Inferior parietal cortex (tissue), 1 donor: ENCODE data around the gene PDCD2L.
"Not testable (repeated sequence)": the region's sequence is repeated elsewhere in the genome, so short reads cannot be mapped to it uniquely, and the experiment has no call there.

Experiments used
- DNase-seq: peaks from one replicate; pipeline ENCODE4 v3.0.0-alpha.2; 2016; ENCODE audit errors: extremely low spot score

PDCD2L gene

DNA sequence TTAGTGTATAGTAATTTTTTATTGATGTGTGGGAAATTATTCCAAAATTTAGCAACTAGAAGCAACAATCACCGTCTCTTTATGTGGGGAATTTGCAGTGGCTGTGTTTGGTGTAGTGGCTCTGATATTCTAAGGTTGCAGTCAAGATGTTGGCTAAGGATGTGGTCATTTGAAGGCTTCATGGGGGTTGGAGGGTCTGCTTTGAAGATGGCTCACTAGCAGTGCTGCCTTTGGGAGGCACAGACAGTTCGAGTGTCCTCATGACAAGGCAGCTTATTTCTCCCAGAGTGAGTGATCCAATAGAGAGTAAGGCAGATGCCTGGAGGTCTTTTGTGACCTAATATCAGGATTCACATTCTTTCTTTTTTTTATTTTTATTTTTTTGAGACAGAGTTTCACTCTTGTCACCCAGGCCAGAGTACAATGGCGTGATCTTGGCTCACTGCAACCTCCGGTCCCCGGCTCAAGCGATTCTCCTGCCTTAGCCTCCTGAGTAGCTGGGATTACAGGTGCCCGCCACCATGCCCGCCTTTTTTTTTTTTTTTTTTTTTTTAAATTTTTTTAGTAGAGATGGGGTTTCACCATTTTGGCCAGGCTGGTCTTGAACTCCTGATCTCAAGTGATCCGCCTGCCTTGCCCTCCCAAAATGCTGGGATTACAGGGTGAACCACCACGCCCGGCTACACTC, 30.5 kb upstream of the PDCD2L start:
- DNase-seq: no peak

DNA sequence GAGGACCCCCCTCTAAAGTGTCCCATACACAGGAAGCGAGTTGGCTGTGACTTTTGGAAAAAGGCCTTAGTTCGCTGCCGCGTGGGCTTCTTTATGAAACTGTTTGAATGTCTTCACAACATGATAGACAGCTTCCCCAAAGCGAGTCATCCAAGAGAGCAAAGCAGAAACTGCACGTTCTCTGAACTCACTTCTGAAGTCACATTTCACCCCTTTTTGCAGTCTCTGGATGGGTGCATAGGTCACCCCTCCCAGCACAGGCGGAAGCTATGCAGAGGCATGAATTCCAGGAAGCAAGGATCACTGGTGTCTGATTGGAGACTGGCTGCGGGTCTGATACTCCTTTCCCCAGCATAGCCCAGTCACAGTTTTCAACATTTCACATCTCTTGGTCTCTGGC, 28.6 kb upstream of the PDCD2L start:
- DNase-seq: no peak

DNA sequence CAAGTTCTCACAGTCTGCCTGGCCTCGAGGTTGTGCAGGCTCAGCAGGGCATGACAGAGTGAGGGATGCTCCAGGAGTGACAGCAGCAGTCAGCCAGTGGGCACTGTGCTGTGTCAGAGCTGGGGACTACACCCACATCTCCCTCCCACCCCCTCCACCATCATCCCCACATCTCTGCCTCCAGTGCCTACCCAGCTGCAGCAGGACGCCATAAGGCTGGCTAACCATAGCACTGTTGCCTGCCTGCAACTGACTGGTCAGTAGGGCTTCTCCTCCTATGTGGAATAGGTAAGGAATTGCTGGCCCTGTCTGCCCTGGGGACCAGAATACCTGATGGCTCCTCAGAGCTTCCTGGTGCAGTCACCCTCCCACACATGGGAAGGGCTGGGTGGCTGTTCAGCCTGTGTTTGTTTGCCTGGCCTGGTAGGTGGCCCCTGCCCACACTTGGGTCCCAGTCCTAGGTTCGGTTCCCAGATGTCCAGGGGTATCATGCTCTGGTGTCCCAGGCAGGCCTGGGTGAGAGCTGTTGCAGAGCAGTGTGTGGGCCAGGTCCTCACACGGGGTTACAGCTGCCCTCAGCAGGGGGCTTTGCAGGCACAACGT, 23.5 kb upstream of the PDCD2L start:
- no peak for DNase-seq

DNA sequence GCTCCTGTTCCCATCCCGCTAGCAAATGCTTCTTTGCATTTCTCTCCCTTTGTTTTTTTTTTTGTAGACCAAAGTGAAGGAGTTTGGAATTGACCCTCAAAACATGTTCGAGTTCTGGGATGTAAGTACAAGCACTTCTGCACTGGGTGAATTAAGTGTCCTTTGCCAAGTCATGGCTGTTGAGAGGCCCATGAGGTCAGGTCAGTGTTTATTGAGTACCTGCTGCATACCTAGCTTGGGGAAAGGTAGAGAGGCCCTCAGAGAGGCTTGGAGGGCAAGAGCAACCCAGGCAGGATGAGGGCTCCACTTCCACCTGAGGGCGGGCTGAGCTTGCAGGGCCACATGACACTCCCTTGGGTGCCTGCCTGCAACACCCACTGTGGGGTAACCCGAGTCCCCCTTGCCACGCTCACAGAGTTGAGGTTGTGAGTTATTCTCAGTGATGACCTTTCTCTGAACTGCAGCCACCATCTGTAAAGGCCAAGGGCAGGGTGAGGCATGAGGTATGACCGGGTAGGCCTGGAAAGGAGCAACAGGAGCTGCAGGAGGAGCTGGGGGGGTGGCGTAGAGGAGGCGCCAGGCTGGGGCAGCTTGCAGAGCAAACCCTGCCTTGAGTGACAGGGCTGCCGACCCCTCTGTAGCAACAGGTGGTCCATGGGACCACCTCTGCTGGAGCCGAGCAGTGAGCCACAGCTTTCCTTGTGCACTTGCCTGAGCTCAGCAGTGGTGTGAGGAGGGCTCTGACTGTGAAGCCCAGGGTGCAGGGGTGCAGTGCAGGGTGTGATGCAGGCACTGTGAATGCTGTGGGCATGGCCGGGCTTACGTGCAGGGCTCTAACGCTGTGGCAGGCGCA, 22.6 kb upstream of the PDCD2L start:
- DNase-seq: no peak

DNA sequence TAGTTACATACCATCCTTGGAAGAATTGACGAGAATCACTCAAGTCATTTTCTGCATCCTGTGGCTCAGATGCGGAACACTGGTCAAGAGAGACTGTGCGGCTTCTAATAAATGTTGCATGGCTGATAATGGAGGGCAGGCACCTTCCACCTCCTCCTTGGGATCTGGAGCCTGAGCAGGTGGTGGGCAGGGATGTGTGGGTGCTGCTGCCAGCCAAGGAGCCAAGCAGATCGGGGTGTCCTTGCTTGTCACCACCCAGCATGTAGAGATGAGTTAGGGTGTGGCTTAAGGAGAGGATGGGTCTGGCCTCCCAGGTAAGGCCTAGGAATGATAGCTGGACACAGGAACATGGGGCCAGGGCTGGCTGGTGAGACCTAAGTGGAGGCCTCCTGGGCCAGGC, 21.7 kb upstream of the PDCD2L start:
- DNase-seq: no peak

DNA sequence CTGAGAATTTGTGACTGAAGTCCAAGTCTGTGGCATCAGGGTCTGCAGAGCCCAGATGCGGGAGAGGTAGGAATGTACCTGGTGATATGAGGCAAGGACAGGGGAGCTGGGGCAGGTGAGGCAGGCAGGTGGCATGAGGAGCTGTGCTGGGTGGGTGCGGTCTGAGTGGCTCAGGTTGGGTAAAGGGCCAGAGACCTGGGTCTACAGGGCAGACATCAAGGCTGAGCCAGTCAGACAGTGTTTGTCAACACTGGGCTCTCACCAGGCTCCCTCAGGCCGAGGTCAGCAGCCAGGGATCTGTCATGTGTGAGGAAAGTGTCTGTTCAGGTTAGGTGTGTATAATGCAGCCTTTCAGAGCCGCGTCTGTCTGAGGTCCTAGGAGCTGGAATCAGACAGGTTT, 20.6 kb upstream of the PDCD2L start:
- no peak for DNase-seq

DNA sequence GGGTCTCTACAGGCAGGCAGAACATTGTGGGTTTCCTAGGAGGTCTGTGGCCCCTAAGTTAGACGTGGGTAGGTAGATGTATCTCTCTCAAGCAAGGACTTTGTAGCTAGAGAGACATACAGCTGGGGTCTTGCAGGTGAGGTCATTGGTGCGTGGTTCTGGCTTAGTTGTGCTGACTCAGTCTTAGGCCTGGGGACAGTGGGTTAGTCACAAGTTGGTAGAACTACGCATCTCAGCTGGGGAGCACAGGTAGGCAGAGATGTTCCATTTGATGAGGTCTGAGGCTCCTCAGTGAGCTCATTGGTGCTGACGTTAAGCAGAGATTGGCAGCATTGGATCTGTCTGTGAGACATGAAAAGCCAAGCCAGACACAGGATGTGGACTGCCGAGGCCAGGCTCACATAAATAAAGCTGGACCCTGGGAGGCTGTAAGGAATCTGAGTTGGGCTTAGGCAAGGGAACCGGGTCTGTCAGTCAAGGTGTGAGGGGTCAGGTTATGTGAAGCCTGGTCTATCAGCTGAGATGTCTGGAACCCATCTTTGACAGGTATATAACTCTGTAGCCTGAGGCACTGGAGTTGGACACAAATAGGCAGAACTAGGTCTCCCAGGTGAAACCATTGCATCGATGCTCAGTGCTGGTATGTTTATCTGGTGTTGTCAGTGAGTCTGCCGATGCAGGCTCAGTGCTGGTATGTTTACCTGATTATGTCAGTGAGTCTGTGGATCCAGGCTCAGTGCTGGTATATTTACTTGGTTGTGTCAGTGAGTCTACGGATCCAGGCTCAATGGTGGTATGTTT, 17.4 kb upstream of the PDCD2L start:
- no peak for DNase-seq

DNA sequence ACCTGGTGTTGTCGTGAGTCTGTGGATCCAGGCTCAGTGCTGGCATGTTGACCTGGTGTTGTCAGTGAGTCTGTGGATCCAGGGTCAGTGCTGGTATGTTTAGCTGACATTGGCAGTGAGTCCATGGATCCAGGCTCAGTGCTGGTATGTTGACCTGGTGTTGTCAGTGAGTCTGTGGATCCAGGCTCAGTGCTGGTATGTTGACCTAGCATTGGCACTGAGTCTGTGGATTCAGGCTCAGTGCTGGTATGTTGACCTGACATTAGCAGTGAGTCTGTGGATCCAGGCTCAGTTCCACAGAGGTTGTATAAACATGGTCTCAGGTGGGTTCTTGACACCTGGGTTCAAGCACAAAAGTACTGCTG, 16.8 kb upstream of the PDCD2L start:
- no peak for DNase-seq

DNA sequence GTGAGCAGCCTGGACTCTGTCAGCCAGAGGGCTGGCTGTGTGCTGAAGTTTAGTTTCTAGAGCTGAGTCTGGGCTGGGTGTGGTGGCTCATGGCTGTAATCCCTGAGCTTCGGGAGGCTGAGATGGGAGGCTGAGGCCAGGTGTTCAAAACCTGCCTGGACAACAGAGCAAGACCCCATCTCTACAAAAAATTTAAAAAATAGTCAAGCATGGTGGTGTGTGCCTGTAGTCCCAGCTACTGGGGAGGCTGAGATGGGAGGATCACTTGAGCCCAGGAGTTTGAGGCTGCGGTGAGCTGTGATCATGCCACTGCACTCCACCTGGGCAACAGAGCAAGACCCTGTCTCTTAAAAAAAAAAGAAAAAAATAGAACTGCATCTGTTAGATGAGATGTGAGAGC, 15.5 kb upstream of the PDCD2L start:
- DNase-seq: not testable (repeated sequence)

DNA sequence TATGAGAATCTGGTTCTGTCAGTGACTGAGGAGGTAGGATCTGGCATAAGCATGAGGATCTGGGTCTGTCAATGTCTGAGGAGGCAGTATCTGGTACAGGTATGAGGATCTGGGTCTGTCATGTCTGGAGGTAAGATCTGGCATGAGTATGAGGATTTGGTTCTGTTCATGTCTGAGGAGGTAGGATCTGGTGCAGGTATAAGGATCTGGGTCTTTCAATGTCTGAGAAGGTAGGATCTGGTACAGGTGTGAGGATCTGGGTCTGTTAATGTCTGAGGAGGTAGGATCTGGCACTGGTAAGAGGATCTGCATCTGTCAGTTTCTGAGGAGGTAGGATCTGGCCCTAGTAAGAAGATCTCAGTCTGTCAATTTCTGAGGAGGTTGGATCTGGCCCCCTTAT, 12.4 kb upstream of the PDCD2L start:
- no peak for DNase-seq

DNA sequence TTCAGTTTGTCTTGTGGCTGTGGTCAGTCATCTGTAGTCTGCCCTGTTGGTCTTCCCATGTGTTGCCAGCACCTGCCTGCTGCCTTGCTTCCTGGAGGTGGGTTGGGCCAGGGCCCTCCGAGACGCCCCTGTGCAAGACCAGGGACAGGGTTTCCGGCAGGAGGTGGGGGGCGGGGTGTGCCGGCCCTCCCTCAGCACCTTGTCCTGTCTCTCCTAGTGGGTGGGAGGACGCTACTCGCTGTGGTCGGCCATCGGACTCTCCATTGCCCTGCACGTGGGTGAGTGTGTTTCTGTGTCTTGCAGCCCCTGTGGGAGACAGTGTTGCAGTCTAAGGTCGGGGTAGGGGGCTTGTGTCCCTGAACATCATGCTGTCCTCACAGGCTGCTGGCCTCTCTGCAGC, 11.2 kb upstream of the PDCD2L start:
- DNase-seq: no peak

DNA sequence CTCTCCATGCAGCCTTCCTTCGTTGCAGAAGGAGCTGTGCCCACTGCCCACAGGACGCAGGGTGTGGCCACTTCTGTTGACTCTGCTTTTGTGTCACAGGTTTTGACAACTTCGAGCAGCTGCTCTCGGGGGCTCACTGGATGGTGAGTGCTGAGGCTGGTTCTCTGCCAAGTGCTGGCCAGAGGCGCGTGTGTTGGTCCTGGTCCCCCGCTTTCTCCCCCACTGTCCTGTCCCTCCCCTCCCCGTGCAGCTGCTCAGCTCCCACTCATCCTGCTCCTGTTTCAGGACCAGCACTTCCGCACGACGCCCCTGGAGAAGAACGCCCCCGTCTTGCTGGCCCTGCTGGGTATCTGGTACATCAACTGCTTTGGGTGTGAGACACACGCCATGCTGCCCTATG, 10.6 kb upstream of the PDCD2L start:
- DNase-seq: no peak

DNA sequence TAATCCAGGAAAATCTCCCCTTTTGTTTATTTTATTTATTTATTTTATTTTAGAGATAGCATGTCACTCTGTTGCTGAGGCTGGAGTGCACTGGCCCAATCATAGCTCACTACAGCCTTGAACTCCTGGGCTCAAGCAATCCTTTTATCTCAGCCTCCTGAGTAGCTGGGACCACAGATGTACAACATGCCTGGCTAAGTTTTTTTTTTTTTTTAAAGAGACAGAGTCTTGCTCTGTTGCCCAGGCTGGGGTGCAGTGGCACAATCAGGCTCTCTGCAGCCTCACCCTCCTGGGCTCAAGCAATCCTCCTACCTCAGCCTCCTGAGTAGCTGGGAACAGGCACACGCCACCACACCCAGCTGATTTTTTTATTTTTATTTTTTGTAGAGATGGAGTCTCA, 6.3 kb upstream of the PDCD2L start:
- no peak for DNase-seq

DNA sequence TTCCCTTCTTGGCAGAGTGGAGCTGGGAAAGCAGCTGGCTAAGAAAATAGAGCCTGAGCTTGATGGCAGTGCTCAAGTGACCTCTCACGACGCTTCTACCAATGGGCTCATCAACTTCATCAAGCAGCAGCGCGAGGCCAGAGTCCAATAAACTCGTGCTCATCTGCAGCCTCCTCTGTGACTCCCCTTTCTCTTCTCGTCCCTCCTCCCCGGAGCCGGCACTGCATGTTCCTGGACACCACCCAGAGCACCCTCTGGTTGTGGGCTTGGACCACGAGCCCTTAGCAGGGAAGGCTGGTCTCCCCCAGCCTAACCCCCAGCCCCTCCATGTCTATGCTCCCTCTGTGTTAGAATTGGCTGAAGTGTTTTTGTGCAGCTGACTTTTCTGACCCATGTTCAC, 4.3 kb upstream of the PDCD2L start:
- DNase-seq: no peak

DNA sequence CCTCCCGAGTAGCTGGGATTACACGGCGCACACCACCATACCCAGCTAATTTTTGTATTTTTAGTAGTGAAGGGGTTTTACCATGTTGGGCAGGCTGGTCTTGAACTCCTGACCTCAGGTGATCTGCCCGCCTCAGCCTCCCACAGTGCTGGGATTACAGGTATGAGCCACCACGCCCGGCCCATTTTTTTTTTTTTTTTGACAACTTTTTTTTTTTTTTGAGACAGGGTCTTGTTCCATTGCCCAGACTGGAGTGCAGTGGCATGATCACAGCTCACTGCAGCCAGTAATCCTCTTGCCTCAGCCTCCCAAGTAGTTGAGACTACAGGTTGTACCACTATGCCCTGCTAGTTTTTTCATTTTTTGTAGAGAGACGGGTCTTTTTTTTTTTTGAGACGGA, 3.4 kb upstream of the PDCD2L start:
- DNase-seq: not testable (repeated sequence)

DNA sequence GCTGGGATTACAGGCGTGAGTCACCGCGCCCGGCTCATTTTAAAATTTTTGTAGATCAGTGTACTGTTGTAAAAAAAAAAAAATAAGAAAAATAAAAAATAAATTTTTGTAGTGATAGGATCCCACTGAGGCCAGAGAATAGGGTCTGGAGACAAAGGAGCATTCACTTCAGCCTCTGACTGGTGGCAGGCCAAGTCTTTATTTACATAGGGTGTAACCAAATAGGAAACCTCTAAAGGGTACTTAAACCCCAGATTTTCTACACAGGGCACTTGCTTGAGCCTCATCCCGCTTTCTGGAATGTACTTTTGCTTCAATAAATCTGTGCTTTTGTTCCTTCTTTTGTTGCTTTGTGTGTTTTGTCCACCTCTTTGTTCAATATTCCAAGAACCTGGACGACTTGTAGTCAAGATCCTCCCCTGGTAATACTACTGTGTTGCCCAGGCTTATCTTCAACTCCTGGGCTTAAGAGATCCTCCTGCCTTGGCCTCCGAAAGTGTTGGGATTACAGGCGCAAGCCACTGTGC, 2.1 kb upstream of the PDCD2L start:
- DNase-seq: no peak

DNA sequence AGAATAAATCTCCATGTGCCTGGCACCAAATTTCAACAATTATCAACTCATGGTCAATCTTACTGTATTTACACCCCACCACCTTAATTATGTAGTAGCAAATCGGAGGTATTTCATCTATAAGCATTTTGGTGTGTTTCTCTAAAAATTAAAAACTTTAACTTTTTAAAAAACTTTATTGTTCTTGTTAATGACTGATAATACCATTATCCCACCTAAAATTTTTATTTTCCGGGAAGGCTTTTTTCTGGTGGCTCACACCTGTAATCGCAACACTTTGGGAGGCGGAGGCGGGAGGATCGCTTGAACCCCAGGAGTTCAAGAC, 453 bp upstream of the PDCD2L start:
- no peak for DNase-seq

DNA sequence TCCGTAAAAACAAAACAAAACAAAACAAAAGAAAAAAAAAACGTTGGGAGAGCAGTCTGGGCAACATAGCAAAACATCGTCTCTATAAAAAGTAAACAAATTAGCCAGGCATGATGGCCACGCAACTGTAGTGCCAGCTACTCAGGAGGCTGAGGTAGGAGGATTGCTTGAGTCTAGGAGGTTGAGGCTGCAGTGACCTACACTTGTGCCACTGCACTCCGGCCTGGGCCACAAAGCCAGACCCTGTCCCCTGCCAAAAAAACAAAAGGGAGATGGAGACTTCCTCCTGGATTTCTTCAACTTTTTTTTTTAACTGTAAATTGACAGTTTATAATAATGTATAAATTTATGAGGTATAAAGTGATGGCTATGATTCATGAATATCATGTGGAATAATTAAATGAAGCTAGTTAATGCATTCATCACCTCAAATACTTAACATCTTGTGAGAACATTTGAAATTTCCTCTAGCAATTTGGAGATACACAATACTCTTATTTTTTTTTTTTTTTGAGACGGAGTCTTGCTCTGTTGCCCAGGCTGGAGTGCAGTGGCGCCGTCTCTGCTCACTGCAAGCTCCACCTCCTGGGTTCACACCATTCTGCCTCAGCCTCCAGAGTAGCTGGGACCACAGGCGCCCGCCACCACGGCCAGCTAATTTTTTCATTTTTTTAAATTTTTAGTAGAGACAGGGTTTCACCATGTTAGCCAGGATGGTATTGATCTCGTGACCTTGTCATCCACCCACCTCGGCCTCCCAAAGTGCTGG, 1.9 kb downstream of the PDCD2L start:
- no peak for DNase-seq

DNA sequence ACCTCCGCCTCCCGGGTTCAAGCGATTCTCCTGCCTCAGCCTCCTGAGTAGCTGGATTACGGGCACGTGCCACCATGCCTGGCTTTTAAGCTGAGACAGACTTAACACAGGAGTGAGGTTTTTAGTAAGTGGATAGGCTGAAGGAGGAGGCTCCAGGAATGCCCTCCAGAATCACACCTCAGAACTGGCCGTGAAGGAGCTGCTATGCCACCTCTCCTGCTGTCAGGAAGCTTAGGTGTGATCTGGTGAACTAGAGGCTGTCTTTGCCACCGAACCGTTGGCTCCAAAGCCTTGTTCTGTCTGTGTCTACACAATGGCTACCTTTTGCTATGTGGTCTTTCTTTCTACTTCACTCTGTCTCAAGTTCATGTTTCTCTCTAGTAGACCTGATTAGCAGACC, 4.2 kb downstream of the PDCD2L start:
- DNase-seq: no peak

DNA sequence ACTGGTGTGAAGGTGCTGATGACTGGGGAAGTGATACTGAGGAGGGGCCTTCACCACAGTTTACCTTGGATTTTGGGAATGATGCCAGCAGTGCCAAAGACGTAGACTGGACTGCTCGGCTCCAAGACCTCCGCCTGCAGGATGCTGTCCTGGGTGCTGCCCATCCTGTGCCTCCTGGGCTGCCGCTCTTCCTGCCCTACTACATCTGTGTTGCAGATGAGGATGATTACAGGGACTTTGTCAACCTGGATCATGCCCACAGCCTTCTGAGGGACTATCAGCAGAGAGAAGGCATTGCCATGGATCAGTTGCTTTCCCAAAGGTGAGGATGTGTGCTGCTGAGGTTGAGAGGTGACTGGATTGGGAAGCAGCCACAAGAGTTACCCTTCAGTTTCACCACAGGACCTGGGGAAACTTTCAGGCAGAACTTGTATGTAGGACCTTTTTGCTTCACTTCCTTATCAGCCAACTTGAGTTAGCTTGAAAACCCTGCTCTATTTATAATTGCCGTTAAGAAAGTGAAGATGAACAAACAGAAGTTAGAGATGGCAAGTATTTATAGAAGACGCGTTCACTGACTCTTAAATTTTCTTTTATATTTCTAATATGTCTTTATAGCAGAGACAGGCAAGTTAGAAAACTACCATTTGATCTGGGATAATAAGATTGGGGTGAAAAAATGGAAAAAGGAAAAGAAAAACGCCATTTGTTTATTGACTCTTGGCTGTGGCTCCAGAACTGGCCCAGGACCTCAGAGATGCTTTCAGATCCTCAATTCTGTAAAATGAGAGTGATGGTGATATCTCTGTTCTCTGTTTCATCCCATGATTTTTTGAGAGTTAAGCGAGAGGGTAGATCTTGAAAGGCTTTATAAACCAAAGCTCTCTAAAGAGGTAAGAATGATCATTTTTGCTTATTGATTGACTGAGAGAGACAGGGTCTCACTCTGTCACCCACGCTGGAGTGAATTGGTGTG, 5.3 kb downstream of the PDCD2L start:
- no peak for DNase-seq
